ENCODE measurements around the gene AKR1E2. TPM values are rescaled to one million over a fixed set of nuclear protein-coding genes. Genes with fewer than 3 reads are reported as not detected.

Gene AKR1E2
- total and polyA plus RNA-seq, 9 of the 15 experiments (the other 6 are each of a cell fraction or from before 2014, with no cell fraction given): 4.2 to 16.6 (median 9.8) TPM

- no peak for TF ChIP-seq SFPQ (IDR thresholded peaks at IDR 0.05; ENCODE audit: low read depth, low read length)
Observed at GRCh38 chr10:4889959-4890358, 64.0 kb downstream of the AKR1E2 start (continued).

- Histone ChIP-seq H3K9me3 (replicated peaks; ENCODE audit: control insufficient read depth, insufficient read depth, low read depth, low read length) (no peaks in the 10 kb centered on the region), H3K4me1 (replicated peaks in 1 of 2; ENCODE audit: control insufficient read depth in 2 of 2, insufficient read depth in 2 of 2, low read length in 2 of 2) (no peaks in the 10 kb centered on the region), H3K4me3 (no peak overlapping the region), H3K27me3 (ENCODE audit: control insufficient read depth in 2 of 2, insufficient read depth in 2 of 2, low read length in 2 of 2) (no peaks in the 10 kb centered on the region), H3K4me2 (ENCODE audit: insufficient read depth, low read length) (no peak overlapping the region), H3K9ac (ENCODE audit: insufficient read depth in 1 of 2, low read depth in 2 of 2, low read length in 2 of 2) (no peak overlapping the region), H3K9me1 (ENCODE audit: control insufficient read depth, insufficient read depth, low read length) (no peaks in the 10 kb centered on the region), H4K20me1 (replicated peaks; ENCODE audit: control insufficient read depth, insufficient read depth, low read length) (no peaks in the 10 kb centered on the region), H2AFZ (ENCODE audit: low read depth, low read length) (no peak overlapping the region), H3K36me3 (ENCODE audit: control insufficient read depth, insufficient read depth, low read length) (no peaks in the 10 kb centered on the region), H3K79me2 (ENCODE audit: control insufficient read depth, insufficient read depth, low read length) (no peaks in the 10 kb centered on the region), H3K27ac (ENCODE audit: extremely low read depth, low read depth, low read length) (no peak overlapping the region)
- intact Hi-C loops (cut with micrococcal nuclease) (no loop called here), in situ Hi-C loops (cut with MboI) (no loop called here)
- no peak for ATAC-seq
- BruUV-seq (replicated peaks): no TSS peak
- ChIA-PET CTCF (ENCODE audit: low intra/inter-chr PET ratio) (no interaction called here), POLR2A (no interaction called here)
- 80% methylated on average over 2 of the region's 2 CpGs for WGBS (ENCODE audit: insufficient coverage, low coverage, missing lambda C conversion rate)
- no peak for DNase-seq (ENCODE audit: extremely low read depth in 1 of 4, low spot score in 3 of 4)
- no peak for FAIRE-seq
- no peak for TF ChIP-seq PHF20 (IDR thresholded peaks at IDR 0.05; ENCODE audit: partially characterized antibody)
- TF ChIP-seq ZNF507 (tag; conservative IDR thresholded peaks at IDR 0.05): no peak
- no peak for TF ChIP-seq BCL6 (CRISPR knock-in tag; IDR thresholded peaks at IDR 0.05)
- TF ChIP-seq HDAC6 (IDR thresholded peaks at IDR 0.05; ENCODE audit: low read depth, low read length): no peak
- TF ChIP-seq HBP1 (CRISPR knock-in tag; IDR thresholded peaks at IDR 0.05): no peak
- no peak for TF ChIP-seq ZNF583 (CRISPR knock-in tag; IDR thresholded peaks at IDR 0.05)
- no peak for TF ChIP-seq PHB (CRISPR knock-in tag; IDR thresholded peaks at IDR 0.05)
- no peak for TF ChIP-seq LCOR (CRISPR knock-in tag; IDR thresholded peaks at IDR 0.05)
- TF ChIP-seq ZNF518B (CRISPR knock-in tag; IDR thresholded peaks at IDR 0.05): no peak
- no peak for TF ChIP-seq BACH1 (tag; IDR thresholded peaks at IDR 0.05)
- TF ChIP-seq MAFK (IDR thresholded peaks at IDR 0.05; ENCODE audit: low read length): no peak
- no peak for TF ChIP-seq UBTF (IDR thresholded peaks at IDR 0.05; ENCODE audit: borderline replicate concordance in 1 of 2, low read depth in 2 of 2, low read length in 2 of 2)
Observed at GRCh38 chr10:4892681-4893080, 66.7 kb downstream of the AKR1E2 start.
